22Rv1 (cell line): ENCODE results near the gene DNER.

Experiments used
- CTCF ChIP-seq: fragments of 450-650 bp; IDR thresholded peaks from 2 replicates; pipeline ENCODE4 v1.5.1; 2017; ENCODE audit warnings: mild to moderate bottlenecking
- ZFX ChIP-seq: fragments of 450-650 bp; IDR thresholded peaks from 2 replicates; pipeline ENCODE4 v1.6.1; 2017; ENCODE audit warnings: antibody characterized with exemption, borderline replicate concordance

DNA sequence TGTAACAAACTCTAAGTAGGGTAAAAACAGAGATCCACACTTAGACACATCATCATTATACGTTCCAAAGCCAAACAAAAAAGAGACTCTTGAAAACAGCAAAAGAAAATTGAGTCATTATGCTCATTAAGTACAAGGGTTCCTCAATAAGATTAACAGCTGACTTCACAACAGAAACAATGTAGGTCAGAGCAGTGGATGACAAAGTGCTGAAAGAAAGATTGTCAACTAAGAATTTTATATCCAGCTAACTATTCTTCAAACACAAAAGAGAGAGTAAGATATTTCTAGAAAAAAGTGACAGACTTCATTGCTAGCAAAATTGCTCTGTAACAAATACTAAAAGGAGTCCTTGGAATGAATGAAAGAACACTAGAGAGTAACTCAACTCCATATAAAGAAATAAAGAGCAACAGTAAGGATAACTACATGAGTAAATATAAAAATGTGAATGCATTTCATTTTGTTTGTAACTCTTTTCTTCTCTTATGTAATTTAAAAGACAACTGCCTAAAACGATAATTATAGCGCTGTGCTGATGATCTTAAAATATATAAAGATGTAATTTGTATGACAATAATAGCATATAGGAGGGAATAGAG, 23.8 kb upstream of the DNER start:
- no peak for TF ChIP-seq CTCF
- no peak for TF ChIP-seq ZFX
